ENCODE measurements around the gene DPAGT1. TPM values are rescaled to one million over a fixed set of nuclear protein-coding genes. Genes with fewer than 3 reads are reported as not detected.
A peak's percentile ranks its signal among the peaks of the same experiment; 100 is the strongest.
"Not testable (repeated sequence)": the region's sequence is repeated elsewhere in the genome, so short reads cannot be mapped to it uniquely, and the experiment has no call there.

The DPAGT1 gene
- polyA plus RNA-seq, 1 experiment, result 62.5 TPM

DNA sequence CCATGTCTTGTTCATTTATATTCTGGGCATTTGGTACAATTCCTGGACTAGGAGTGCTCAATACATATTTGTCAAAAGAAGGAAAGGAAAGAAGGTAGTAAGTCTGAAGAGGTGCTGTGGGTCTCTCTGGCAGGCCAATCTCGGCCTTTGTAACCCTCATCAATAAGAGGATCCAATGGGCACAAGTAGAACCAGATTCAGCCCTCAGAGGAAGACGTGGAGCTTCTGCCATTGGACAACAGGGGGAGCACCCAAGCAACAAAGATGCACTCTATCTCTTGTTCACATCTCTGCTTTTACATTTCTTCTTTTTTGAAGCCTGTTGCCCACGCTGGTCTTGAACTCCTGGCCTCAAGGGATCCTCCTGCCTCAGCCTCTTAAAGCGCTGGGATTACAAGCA lies 36.3 kb downstream of the DPAGT1 start:
- H3K27ac ChIP-seq (ENCODE audit: low read depth, low read length), result no peak overlapping the region
- POLR2A ChIA-PET, result interaction anchor here (0.7 kb wide), 1 partner anchor 104 kb away, joined by 3 read pairs; no protein-coding TSS in a partner anchor
- CTCF ChIA-PET, result interaction anchor here (0.6 to 1.5 kb wide), 3 partner anchors 10 to 131 kb away, joined by 3 to 4 read pairs (median 3); no protein-coding TSS in a partner anchor
- no peaks in the 10 kb centered on the region for H3K9me3 ChIP-seq (ENCODE audit: control insufficient read depth, insufficient read depth, low read length)
- H3K27me3 ChIP-seq (ENCODE audit: control insufficient read depth, insufficient read depth, low read length), result no peaks in the 10 kb centered on the region
- H3K4me3 ChIP-seq (ENCODE audit: low read depth, low read length), result no peak overlapping the region
- TF ChIP-seq, protein P1, sequence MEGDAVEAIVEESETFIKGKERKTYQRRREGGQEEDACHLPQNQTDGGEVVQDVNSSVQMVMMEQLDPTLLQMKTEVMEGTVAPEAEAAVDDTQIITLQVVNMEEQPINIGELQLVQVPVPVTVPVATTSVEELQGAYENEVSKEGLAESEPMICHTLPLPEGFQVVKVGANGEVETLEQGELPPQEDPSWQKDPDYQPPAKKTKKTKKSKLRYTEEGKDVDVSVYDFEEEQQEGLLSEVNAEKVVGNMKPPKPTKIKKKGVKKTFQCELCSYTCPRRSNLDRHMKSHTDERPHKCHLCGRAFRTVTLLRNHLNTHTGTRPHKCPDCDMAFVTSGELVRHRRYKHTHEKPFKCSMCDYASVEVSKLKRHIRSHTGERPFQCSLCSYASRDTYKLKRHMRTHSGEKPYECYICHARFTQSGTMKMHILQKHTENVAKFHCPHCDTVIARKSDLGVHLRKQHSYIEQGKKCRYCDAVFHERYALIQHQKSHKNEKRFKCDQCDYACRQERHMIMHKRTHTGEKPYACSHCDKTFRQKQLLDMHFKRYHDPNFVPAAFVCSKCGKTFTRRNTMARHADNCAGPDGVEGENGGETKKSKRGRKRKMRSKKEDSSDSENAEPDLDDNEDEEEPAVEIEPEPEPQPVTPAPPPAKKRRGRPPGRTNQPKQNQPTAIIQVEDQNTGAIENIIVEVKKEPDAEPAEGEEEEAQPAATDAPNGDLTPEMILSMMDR (IDR thresholded peaks at IDR 0.05; ENCODE audit: low read depth, low read length), result peak; percentile 59
- DNase-seq (ENCODE audit: low read depth, low spot score), result no peak

DNA sequence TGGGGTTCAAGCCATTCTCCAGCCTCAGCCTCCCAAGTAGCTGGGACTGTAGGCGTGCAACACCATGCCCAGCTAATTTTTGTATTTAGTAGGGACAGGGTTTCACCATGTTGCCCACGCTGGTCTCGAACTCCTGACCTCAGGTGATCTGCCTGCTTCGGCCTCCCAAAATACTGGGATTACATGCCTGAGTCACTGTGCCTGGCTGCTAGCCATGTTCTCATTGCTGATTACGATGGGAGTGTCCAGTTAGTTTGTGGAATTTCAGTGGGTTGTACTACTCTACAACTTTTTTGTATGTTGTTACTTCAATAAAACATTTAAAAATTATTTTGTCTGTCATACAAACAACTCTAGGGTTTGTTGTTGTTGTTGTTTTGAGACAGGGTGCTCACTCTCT lies 38.9 kb downstream of the DPAGT1 start:
- DNase-seq (ENCODE audit: low read depth, low spot score), result no peak
- Histone ChIP-seq H3K4me3 (ENCODE audit: low read depth, low read length) (no peak overlapping the region), H3K27me3 (ENCODE audit: control insufficient read depth, insufficient read depth, low read length) (no peaks in the 10 kb centered on the region), H3K27ac (ENCODE audit: low read depth, low read length) (no peak overlapping the region), H3K9me3 (ENCODE audit: control insufficient read depth, insufficient read depth, low read length) (no peaks in the 10 kb centered on the region)
- TF ChIP-seq, protein P1 (IDR thresholded peaks at IDR 0.05; ENCODE audit: low read depth, low read length), result no peak
- POLR2A ChIA-PET, result no interaction called here
- CTCF ChIA-PET, result interaction anchor here (1.7 kb wide), 1 partner anchor 31 kb away, joined by 3 read pairs; no protein-coding TSS in a partner anchor

DNA sequence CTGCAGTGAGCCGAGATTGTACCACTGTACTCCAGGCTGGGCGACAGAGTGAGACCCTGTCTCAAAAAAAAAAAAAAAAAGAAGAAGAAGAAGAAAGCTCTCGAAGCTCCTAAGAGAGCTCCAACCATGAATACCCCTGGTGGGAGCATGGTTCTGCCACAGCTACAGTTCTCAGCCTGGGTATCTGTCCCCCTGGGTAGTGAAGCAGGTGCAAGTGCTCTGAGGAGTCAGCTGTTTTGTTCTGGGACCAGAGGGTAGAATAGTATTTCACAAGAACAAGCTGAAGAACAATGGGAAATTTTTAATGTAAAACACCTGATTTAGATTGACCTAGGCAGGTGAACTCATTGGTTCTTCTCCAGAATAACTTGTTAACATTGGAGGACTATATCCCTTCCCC lies 40.4 kb downstream of the DPAGT1 start:
- Histone ChIP-seq H3K27me3 (ENCODE audit: control insufficient read depth, insufficient read depth, low read length) (no peaks in the 10 kb centered on the region), H3K4me3 (ENCODE audit: low read depth, low read length) (no peak overlapping the region), H3K9me3 (ENCODE audit: control insufficient read depth, insufficient read depth, low read length) (no peaks in the 10 kb centered on the region; the same call in 1 of the 2 replicates), H3K27ac (ENCODE audit: low read depth, low read length) (no peak overlapping the region)
- TF ChIP-seq, protein P1 (IDR thresholded peaks at IDR 0.05; ENCODE audit: low read depth, low read length), result no peak
- DNase-seq (ENCODE audit: low read depth, low spot score), result no peak
- ChIA-PET CTCF (interaction anchor here (1.7 kb wide), 1 partner anchor 30 kb away, joined by 3 read pairs; no protein-coding TSS in a partner anchor), POLR2A (interaction anchor here (0.6 to 0.7 kb wide), 2 partner anchors 237 to 274 kb away, joined by 6 read pairs; no protein-coding TSS in a partner anchor)

DNA sequence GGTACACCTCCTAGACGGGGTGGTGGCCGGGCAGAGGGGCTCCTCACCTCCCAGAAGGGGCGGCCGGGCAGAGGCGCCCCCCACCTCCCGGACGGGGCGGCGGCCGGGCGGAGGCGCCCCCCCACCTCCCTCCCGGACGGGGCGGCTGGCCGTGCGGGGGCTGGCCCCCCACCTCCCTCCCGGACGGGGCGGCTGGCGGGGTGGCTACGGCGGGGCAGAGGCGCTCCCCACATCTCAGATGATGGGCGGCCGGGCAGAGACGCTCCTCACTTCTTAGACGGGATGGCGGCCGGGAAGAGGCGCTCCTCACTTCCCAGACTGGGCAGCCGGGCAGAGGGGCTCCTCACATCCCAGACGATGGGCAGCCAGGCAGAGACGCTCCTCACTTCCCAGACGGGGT lies 42.5 kb downstream of the DPAGT1 start:
- POLR2A ChIA-PET, result not testable (repeated sequence)
- CTCF ChIA-PET, result interaction anchor here (0.9 kb wide), 1 partner anchor 147 kb away, joined by 4 read pairs; the partner anchor contains the start of gene CBL

DNA sequence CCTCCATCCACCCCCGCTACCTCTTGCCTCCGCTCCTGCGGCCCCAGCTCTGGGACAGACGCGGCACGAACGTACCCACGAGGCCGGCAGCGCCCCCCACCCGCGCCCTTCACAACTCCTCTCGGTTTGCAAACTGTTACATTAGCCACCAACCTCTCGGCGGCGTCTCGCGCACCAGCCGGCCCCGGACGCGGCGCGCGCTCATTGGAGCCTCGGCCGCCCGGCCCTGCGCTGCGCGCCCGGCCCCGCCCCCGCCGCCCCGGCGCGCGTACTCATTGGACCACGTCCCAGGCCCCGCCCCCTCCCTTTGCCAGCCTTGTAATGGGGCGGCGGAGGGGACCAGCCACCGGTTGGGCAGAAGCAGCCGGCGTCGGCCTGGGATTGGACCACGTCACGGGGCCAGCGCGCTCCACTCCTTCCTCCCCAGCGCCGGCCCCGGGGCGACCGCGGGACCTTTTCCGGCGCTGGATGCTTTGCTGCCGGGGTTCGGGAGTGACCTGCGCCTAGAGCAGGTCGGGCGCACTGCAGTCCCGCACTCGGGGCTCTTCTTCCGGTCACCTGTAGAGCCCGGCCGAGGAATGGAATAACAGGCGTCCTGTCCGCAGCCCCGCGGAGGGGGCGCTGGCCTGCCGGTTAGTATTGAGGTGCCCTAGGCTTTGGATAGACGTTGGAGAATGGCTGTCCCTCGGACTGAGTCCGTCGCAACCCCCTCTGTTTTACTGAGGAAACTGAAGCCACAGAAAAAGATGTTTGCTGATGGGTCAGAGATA lies 44.5 kb downstream of the DPAGT1 start, which contains the start of gene HYOU1:
Gene HYOU1, minus strand, starts transcription at position 206 of the 770 bp plus-strand sequence. CDS start 1,045 bp downstream, outside the sequence.
- POLR2A ChIA-PET, result interaction anchor here (0.6 to 3.1 kb wide), 9 partner anchors 10 to 260 kb away, joined by 3 to 27 read pairs (median 5); partner anchors contain the start of genes DPAGT1, HMBS, MCAM and NLRX1
- TF ChIP-seq, protein P1 (IDR thresholded peaks at IDR 0.05; ENCODE audit: low read depth, low read length), result peak; percentile 39
- Histone ChIP-seq H3K27me3 (ENCODE audit: control insufficient read depth, insufficient read depth, low read length) (no peaks in the 10 kb centered on the region), H3K27ac (ENCODE audit: low read depth, low read length) (peak within 1 kb of the TSS; percentile 77), H3K4me3 (ENCODE audit: low read depth, low read length) (peak within 1 kb of the TSS; percentile 83), H3K9me3 (ENCODE audit: control insufficient read depth, insufficient read depth, low read length) (no peaks in the 10 kb centered on the region; the same call in 1 of the 2 replicates)
- DNase-seq (ENCODE audit: low read depth, low spot score), result peak; percentile 86
- CTCF ChIA-PET, result interaction anchor here (0.9 to 1.3 kb wide), 5 partner anchors 12 to 267 kb away, joined by 3 to 5 read pairs (median 4); no protein-coding TSS in a partner anchor

More for the DNA sequence above, 42.5 kb downstream of the DPAGT1 start:
- H3K9me3 ChIP-seq (ENCODE audit: control insufficient read depth, insufficient read depth, low read length); H3K27me3 ChIP-seq (ENCODE audit: control insufficient read depth, insufficient read depth, low read length); DNase-seq (ENCODE audit: low read depth, low spot score); H3K4me3 ChIP-seq (ENCODE audit: low read depth, low read length); H3K27ac ChIP-seq (ENCODE audit: low read depth, low read length): not testable (repeated sequence)

All from AG04450 (cell line).